Measurements from ENCODE around the gene GUCY1A2. TPM values are rescaled to one million over a fixed set of nuclear protein-coding genes. Genes with fewer than 3 reads are reported as not detected.
"Not testable (repeated sequence)": the region's sequence is repeated elsewhere in the genome, so short reads cannot be mapped to it uniquely, and the experiment has no call there.

GUCY1A2 gene
- polyA plus RNA-seq, 12 donors: 5.7 to 11.4 (median 8.0) TPM; not detected in 1

DNA sequence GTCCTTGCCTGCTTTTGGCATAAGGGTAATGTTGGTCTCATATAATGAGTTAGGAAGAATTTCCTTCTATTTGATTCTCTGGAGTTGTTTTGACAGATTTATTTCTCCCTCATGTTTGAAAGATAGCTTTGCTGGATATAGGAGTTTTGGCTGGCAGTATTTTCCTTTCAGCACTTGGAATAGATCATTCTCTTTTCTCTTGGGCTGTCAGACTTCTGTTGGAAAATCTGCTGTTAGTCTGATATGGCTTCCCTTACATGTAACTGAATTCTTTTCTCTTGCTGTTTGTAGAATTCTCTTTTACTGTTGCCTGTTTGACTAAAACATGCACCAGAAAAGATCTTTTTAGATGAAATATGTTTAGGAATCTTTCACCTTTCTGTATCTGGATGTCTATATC is 165.5 kb downstream of the GUCY1A2 start:
- DNase-seq: no peak

DNA sequence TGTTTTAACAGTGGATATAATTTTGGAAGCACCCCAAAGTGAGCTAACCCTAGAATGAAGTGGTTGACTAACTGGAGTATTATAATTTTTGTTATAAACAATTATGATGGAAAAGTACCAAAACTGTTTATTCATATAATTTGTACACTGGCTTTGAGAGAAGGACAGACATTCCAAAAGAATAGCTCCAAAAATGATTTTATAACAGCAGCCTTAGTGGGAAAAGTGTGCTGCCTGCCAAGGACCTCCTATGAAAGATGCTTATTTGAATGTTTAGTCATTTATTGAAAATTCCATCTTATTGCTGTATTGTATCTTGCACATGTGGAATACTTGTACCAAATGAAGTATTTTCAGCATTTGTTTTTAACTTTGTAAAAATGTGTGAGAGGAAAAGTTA is 169.8 kb downstream of the GUCY1A2 start:
- DNase-seq: peak; percentile 2

- no peak for DNase-seq
Measured at GRCh38 chr11:106842134-106842533, 176.1 kb downstream of the GUCY1A2 start.

DNA sequence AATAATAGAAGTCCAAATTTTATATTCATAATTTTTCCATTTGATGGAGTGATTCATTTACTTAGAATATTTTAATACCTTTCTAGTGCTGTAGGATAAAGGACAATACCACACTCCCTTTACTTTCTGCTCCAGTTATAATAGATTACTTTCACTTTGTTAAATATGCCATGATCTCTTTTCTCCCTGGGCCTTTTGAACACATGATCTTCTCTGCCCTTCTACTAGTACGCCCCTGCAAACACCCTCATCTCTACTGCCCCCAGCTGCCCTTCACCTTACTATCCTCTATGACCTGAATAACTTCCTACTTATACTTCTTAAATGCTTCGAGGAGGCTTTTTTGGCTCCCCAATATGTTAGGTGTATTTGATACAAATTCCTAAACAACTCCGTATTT is 177.3 kb downstream of the GUCY1A2 start:
- DNase-seq: no peak

DNA sequence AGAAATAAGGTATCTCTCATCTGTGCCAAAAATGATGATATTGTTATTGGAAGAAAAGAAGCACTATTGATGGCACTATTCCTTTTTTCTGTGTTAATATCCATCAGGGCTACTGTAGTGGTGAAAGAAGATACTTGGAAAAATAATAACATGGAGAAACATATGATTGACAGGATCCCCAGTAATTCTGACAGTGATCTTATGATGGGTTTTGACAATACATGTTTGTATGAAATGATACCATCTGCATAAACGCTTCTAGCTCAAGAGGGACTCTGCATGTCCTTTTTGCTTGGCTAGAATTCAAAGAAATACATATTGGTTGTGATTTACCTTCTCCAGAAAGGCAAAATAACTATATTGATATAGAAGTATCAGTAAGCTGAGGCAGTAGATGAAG is 178.1 kb downstream of the GUCY1A2 start:
- DNase-seq: no peak

GRCh38 chr11:106834567-106834966 is 183.7 kb downstream of the GUCY1A2 start:
- DNase-seq: no peak

DNA sequence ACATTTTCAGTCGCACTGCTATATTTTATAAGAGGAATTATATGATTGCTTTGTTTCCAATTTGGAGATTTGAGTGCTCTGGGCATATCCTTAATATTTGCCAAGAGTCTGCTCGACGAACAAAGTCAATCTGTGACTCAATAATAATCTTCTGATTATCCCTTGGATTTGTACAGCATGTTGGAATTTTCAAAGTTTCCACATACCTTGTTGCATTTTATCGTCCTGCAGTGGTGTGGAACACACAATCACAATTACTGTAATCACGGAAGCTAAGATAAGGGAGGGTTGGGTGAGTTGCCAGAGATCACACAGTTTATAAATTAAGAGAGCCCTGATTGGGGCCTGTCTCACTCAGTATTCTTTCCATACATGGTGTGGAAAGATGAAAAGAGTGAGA is 189.3 kb downstream of the GUCY1A2 start:
- no peak for DNase-seq

- no peak for DNase-seq
Measured at GRCh38 chr11:106828576-106828975, 189.7 kb downstream of the GUCY1A2 start.

DNA sequence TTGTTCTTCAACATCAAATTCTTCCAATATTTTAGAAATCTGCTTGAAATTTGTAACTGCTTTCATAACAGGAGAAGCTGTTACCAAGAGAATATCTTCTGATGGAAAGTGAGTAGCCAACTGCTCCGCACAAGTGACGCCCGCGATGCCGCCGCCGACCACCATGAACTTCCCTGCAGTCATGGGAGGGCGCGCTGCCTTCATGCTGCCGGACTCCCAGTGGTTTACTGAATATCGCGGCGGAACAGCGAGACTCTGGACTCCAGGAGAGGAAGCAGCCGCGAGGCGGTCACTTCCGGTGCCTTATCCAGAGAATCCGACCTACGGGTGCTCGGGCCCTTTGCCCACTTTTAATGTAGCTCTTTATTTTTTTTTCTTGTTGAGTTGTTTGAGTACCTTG is 190.6 kb downstream of the GUCY1A2 start:
- no peak for DNase-seq

DNA sequence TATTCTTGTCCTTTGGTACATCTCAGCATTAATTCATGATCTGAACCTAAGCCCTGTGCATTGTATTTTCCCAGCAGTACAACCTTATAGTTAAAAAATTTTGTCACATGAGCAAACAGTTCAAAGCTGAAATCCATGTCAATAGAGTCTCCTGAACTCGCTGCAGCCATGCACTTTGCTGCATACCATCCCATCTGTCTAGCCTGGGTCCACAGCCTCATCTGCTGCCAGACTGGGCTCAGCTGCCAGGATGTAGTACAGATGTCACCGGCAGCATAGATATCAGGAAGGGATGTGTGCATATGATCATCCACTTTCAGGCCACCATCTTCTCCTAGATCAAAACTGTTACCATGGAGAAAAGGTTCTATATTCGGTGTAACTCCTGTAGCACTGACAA is 191.7 kb downstream of the GUCY1A2 start:
- not testable (repeated sequence) for DNase-seq

DNA sequence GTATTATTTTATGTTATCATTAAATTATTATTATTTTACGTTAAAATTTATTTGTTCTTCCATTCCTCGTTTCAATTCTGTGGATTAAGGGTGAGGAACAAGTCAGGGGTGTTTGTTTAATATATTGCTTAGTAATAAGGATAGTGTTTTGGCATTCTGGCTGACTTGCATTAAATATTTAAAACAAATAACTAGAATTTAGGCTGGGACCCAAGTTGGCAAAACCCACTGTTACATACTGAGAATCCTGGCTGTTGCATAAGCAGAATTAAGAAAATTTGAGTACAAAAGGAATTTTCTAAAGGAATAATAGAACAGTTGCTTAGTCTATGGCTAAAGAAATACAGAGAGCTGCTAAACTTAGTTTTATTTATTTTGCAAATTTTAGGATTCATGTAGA is 196.4 kb downstream of the GUCY1A2 start:
- peak; percentile 1 for DNase-seq

GRCh38 chr11:106821291-106821690 is 197.0 kb downstream of the GUCY1A2 start:
- DNase-seq: no peak

DNA sequence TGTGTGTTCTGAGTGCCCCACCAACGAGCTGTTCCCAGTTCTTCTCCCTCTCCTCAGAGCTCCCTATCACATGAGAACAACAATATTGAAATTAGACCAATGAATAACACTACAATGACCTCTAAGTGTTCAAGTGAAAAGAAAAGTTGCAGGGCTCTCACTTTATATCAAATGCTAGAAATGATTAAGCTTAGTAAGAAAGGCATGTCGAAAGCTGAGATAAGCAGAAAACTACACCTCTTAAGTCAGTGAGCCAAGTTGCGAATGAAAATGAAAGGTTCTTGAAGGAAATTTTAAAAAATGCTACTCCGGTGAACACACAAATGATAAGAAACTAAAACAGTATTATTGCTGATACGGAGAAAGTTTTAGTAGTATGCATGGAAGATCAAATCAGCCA is 199.8 kb downstream of the GUCY1A2 start:
- no peak for DNase-seq

- no peak for DNase-seq
Measured at GRCh38 chr11:106815209-106815608, 203.1 kb downstream of the GUCY1A2 start.

DNA sequence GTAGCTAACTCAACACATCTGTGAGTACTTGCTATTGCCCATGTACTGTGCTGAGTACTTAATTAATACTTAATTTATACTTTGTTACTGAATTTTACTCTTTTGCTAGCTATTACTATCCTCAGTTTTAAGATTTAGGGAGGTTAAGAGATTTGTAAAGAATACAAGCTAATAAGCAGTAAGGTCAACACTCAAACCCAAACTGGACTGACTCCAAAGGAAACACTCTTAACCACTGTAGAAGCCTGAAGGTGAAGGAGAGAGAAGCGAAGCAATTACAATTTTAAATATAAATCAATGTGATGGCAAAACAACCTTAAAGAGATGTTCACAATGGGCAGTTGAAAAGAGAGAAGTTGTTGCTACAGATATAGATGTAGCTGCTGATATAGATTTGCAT is 204.5 kb downstream of the GUCY1A2 start:
- DNase-seq: no peak

- DNase-seq: no peak
Measured at GRCh38 chr11:106794058-106794457, 224.2 kb downstream of the GUCY1A2 start.

DNA sequence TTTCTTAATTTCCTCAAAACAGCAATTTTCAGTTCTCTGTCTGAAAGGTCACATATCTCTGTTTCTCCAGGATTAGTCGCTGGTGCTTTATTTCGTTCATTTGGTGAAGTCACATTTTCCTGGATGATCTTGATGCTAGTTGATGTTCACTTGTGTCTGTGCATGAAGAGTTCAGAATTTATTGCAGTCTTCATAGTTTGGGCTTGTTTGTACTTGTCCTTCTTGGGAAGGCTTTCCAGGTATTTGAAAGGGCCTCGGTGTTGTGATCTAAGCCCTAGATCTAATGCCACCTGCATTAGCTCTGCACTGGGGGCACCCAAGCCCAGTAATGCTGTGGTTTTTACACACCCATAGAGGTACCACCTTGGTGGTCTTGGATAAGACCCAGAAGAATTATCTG is 228.9 kb downstream of the GUCY1A2 start:
- no peak for DNase-seq

GRCh38 chr11:106787454-106787853 is 230.8 kb downstream of the GUCY1A2 start:
- no peak for DNase-seq

DNA sequence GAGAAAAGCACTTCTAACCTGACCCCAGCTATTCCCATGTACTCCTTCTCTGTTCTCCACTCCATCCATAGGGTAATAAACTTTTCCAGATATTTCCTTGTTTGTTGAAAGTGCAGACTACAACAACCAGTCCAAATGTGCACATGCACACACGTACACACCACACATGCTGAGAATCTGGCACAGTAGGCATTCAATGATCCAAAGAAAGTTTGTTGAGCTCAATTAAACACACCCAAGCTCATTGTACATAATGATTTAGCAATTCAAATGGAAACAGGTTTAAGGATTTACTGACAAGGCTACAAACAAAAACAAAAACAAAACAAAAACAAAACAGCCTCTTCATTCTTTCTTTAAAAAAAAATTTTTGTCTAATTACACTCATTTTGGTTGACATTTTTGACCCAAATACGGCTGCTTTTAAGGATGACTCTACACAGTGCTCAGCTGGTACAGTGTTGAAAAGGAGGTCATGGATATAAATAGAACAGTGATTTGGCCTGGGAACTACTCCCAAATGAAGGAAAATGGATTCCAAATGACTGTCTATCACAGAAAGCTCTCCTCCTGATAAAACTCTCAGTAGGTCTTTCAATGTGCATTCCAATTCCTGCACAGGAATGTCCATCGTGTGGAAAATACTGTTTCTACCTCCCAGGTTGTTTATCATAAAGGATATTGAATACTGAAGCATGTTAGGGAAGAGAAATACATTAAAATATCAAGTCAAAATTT is 232.2 kb downstream of the GUCY1A2 start:
- no peak for DNase-seq

DNA sequence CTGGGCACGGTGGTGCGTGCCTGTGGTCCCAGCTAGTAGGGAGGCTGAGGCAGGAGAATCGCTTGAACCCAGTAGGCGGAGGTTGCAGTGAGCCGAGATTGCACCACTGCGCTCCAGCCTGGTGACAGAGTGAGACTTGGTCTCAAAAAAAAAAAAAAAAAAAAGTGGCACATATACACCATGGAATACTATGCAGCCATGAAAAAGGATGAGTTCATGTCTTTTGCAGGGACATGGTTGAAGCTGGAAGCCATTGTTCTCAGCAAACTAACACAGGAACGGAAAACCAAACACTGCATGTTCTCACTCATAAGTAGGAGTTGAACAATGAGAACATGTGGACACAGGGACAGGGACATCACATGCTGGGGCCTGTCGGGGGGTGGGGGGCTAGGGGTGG is 241.0 kb downstream of the GUCY1A2 start:
- not testable (repeated sequence) for DNase-seq

- DNase-seq: no peak
Measured at GRCh38 chr11:106770489-106771085, 247.7 kb downstream of the GUCY1A2 start.

GRCh38 chr11:106765469-106766258 is 252.6 kb downstream of the GUCY1A2 start:
- no peak for DNase-seq

- peak; percentile 8 for DNase-seq
Measured at GRCh38 chr11:106763501-106763900, 254.8 kb downstream of the GUCY1A2 start.

All from muscle of arm (tissue), 12 donors.